OCI-LY1 (cell line): ENCODE data around the gene SMIM24.

Source experiments
- EZH2 ChIP-seq: fragments of 200-600 bp; sonication (generic), shearing (Covaris generic); IDR thresholded peaks from 2 replicates; pipeline ENCODE4 v1.8.0; 2017; ENCODE audit warnings: borderline replicate concordance, mixed run types, mild to moderate bottlenecking, antibody characterized with exemption, low read length, moderate library complexity, mixed read lengths
- TF ChIP-seq, protein P1 (sequence below): fragments of 200-600 bp; sonication (generic), shearing (Covaris generic); IDR thresholded peaks from 2 replicates; pipeline ENCODE4 v1.5.1; 2017; ENCODE audit warnings: mild to moderate bottlenecking, antibody characterized with exemption, low read length, moderate library complexity, mixed read lengths

DNA sequence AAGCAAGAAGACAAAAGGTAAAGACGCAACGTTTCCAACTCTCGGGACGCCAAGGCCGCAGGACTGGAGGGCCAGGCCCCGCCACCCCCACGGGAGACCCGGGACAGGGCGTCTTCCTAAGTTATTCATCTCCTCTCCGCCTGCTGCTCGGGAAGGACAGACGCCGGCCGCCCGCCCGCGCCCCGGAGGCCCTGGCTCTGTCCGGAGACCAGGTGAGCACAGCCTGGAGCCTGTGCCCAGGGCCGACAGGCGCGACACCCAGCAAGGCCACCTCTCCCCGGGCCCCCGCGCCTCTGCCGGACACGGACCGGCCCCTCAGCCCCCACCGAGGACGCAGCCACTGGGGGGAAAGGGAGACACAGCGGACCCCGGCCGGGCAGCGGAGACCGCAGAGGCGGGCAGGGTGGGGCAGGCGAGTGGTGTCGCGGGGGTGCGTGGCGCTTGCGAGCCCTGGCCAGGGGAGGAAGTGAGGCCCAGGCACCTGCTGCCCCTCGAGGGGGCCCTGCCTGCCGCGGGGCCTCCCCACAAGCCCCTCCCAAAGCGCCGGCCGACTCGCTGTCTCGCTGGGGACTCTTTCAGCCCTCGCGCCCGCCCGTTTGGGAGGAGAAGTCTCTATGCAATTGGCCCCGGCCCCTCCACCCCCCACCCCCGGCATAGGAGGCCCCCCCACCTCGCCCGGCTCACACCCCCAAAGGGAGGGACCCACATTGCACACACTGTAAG lies 17.2 kb downstream of the SMIM24 start:
- TF ChIP-seq, protein P1, sequence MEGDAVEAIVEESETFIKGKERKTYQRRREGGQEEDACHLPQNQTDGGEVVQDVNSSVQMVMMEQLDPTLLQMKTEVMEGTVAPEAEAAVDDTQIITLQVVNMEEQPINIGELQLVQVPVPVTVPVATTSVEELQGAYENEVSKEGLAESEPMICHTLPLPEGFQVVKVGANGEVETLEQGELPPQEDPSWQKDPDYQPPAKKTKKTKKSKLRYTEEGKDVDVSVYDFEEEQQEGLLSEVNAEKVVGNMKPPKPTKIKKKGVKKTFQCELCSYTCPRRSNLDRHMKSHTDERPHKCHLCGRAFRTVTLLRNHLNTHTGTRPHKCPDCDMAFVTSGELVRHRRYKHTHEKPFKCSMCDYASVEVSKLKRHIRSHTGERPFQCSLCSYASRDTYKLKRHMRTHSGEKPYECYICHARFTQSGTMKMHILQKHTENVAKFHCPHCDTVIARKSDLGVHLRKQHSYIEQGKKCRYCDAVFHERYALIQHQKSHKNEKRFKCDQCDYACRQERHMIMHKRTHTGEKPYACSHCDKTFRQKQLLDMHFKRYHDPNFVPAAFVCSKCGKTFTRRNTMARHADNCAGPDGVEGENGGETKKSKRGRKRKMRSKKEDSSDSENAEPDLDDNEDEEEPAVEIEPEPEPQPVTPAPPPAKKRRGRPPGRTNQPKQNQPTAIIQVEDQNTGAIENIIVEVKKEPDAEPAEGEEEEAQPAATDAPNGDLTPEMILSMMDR, result no peak
- TF ChIP-seq EZH2, result no peak
